Astrocyte of the hippocampus (primary cell): Measurements from ENCODE around the gene ZBTB16.
A peak's percentile ranks its signal among the peaks of the same experiment; 100 is the strongest.

ENCODE experiments used
- DNase-seq: peaks from one replicate; pipeline ENCODE4 v3.0.0; 2011; ENCODE audit warnings: low read depth, low spot score

The ZBTB16 gene

GRCh38 chr11:114242032-114242431 is 182.5 kb downstream of the ZBTB16 start:
- DNase-seq: no peak

- DNase-seq: peak; percentile 32
Observed at GRCh38 chr11:114243461-114244372, 184.2 kb downstream of the ZBTB16 start.

- no peak for DNase-seq
Observed at GRCh38 chr11:114244726-114245394, 185.3 kb downstream of the ZBTB16 start.

GRCh38 chr11:114246321-114247069 is 187.0 kb downstream of the ZBTB16 start:
- no peak for DNase-seq

GRCh38 chr11:114247070-114247789 is 187.7 kb downstream of the ZBTB16 start:
- no peak for DNase-seq

GRCh38 chr11:114250180-114250579 is 190.7 kb downstream of the ZBTB16 start:
- DNase-seq: no peak

GRCh38 chr11:114250993-114251814 is 191.7 kb downstream of the ZBTB16 start:
- no peak for DNase-seq

GRCh38 chr11:114251815-114252337 is 192.4 kb downstream of the ZBTB16 start:
- no peak for DNase-seq

- DNase-seq: no peak
Observed at GRCh38 chr11:114252767-114253166, 193.3 kb downstream of the ZBTB16 start.

GRCh38 chr11:114253771-114254170 is 194.3 kb downstream of the ZBTB16 start:
- DNase-seq: no peak

- no peak for DNase-seq
Observed at GRCh38 chr11:114254571-114255146, 195.1 kb downstream of the ZBTB16 start.

GRCh38 chr11:114255289-114255688 is 195.8 kb downstream of the ZBTB16 start:
- DNase-seq: no peak

- DNase-seq: no peak
Observed at GRCh38 chr11:114256176-114256966, 196.9 kb downstream of the ZBTB16 start.

GRCh38 chr11:114256967-114257286 is 197.4 kb downstream of the ZBTB16 start:
- no peak for DNase-seq

GRCh38 chr11:114257621-114258558 is 198.4 kb downstream of the ZBTB16 start:
- DNase-seq: peak; percentile 61

- DNase-seq: no peak
Observed at GRCh38 chr11:114258696-114259095, 199.2 kb downstream of the ZBTB16 start.

GRCh38 chr11:114259124-114259526 is 199.6 kb downstream of the ZBTB16 start:
- DNase-seq: no peak

- no peak for DNase-seq
Observed at GRCh38 chr11:114259551-114259983, 200.1 kb downstream of the ZBTB16 start.
